AG20443 (cell line): Measurements from ENCODE around the gene TSPAN18.

Experiments used
- DNase-seq: peaks from one replicate; pipeline ENCODE4 v3.0.0; 2012; ENCODE audit warnings: low spot score, mixed read lengths

The TSPAN18 gene

GRCh38 chr11:44711113-44711786 lies 15.5 kb upstream of the TSPAN18 start:
- DNase-seq: no peak

GRCh38 chr11:44711787-44712608 lies 14.8 kb upstream of the TSPAN18 start:
- no peak for DNase-seq

GRCh38 chr11:44713022-44713421 lies 13.7 kb upstream of the TSPAN18 start:
- DNase-seq: no peak

- DNase-seq: no peak
Observed at GRCh38 chr11:44716256-44716655, 10.5 kb upstream of the TSPAN18 start.

- DNase-seq: no peak
Observed at GRCh38 chr11:44718057-44718456, 8.7 kb upstream of the TSPAN18 start.

GRCh38 chr11:44718612-44719390 lies 8.0 kb upstream of the TSPAN18 start:
- no peak for DNase-seq

- DNase-seq: peak; percentile 42
Observed at GRCh38 chr11:44725016-44725685, 1.6 kb upstream of the TSPAN18 start.

- no peak for DNase-seq
Observed at GRCh38 chr11:44725757-44726282, 942 bp upstream of the TSPAN18 start.

- no peak for DNase-seq
Observed at GRCh38 chr11:44727114-44727372, 281 bp downstream of the TSPAN18 start.

GRCh38 chr11:44727373-44728287 lies 868 bp downstream of the TSPAN18 start:
- DNase-seq: peak; percentile 94

GRCh38 chr11:44728491-44728910 lies 1.7 kb downstream of the TSPAN18 start:
- no peak for DNase-seq

GRCh38 chr11:44729063-44729462 lies 2.3 kb downstream of the TSPAN18 start:
- DNase-seq: no peak

GRCh38 chr11:44729713-44730112 lies 3.0 kb downstream of the TSPAN18 start:
- no peak for DNase-seq

- DNase-seq: no peak
Observed at GRCh38 chr11:44730775-44731174, 4.0 kb downstream of the TSPAN18 start.

GRCh38 chr11:44731685-44732430 lies 5.1 kb downstream of the TSPAN18 start:
- peak; percentile 56 for DNase-seq

- no peak for DNase-seq
Observed at GRCh38 chr11:44732564-44732963, 5.8 kb downstream of the TSPAN18 start.

- no peak for DNase-seq
Observed at GRCh38 chr11:44733877-44734276, 7.1 kb downstream of the TSPAN18 start.

GRCh38 chr11:44734843-44735381 lies 8.2 kb downstream of the TSPAN18 start:
- DNase-seq: no peak

GRCh38 chr11:44736791-44737190 lies 10.0 kb downstream of the TSPAN18 start:
- no peak for DNase-seq
